CD4-positive, alpha-beta T cell treated with Interferon alpha-2 for 1 hour (primary cell): ENCODE results near the gene UNC5A.

ENCODE experiments used
- DNase-seq, 2 donors: peaks; one replicate each; pipeline ENCODE4 v3.0.0-alpha.2; 2020 to 2022

UNC5A gene

GRCh38 chr5:176901260-176902101 is 91.1 kb downstream of the UNC5A start:
- no peak for DNase-seq

- no peak for DNase-seq
Measured at GRCh38 chr5:176902102-176902814, 91.9 kb downstream of the UNC5A start.

- no peak for DNase-seq
Measured at GRCh38 chr5:176902911-176903664, 92.7 kb downstream of the UNC5A start.

- DNase-seq, result no peak
Measured at GRCh38 chr5:176904276-176904675, 93.9 kb downstream of the UNC5A start.

GRCh38 chr5:176906126-176906525 is 95.8 kb downstream of the UNC5A start:
- no peak for DNase-seq

- DNase-seq, result no peak
Measured at GRCh38 chr5:176906796-176907195, 96.4 kb downstream of the UNC5A start.

- no peak for DNase-seq
Measured at GRCh38 chr5:176908675-176909368, 98.5 kb downstream of the UNC5A start.

- no peak for DNase-seq
Measured at GRCh38 chr5:176912115-176912514, 101.8 kb downstream of the UNC5A start.

GRCh38 chr5:176915906-176916305 is 105.5 kb downstream of the UNC5A start:
- no peak for DNase-seq

- no peak for DNase-seq
Measured at GRCh38 chr5:176916337-176916736, 106.0 kb downstream of the UNC5A start.

GRCh38 chr5:176918613-176919012 is 108.3 kb downstream of the UNC5A start:
- no peak for DNase-seq

GRCh38 chr5:176921714-176922113 is 111.4 kb downstream of the UNC5A start:
- DNase-seq, result no peak

- no peak for DNase-seq
Measured at GRCh38 chr5:176922817-176923216, 112.5 kb downstream of the UNC5A start.

- no peak for DNase-seq
Measured at GRCh38 chr5:176927562-176927961, 117.2 kb downstream of the UNC5A start.

- no peak for DNase-seq
Measured at GRCh38 chr5:176929654-176930053, 119.3 kb downstream of the UNC5A start.
